HG03469 (cell line): ENCODE results near the gene CNNM4.
A peak's percentile ranks its signal among the peaks of the same experiment; 100 is the strongest.

Experiments used
- ATAC-seq: cut with Tn5 transposase; IDR thresholded peaks from one replicate; pipeline ENCODE4 v1.9.1; 2021; ENCODE audit warnings: mild to moderate bottlenecking, moderate library complexity, moderate number of reproducible peaks; ENCODE audit not compliant: unreplicated experiment

CNNM4 gene

DNA sequence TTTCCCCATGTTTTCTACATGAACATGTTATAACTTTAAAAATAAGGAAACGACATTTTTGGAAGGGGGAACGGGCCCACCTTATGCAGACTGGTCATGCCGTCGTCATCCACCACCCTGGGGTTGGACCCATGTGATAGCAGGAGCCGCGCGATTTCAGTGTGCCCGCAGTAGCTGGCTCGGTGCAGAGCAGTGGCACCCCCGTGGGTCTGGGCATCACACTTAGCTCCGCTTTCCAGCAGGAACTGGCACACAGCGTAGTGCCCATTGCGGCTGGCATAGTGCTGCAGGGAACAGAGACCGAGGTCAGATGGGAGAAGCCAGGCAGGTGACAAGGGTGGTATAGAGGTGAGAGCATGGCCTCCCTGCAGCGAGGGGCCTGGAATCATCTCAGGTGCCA is 92.6 kb downstream of the CNNM4 start:
- ATAC-seq, result no peak

- no peak for ATAC-seq
These were observed 96.3 kb downstream of the CNNM4 start for GRCh38 chr2:96856776-96857666.

GRCh38 chr2:96857667-96858372 is 97.1 kb downstream of the CNNM4 start, which contains the start of gene ANKRD39:
ANKRD39 (minus strand) TSS chr2:96858016; CDS start chr2:96857987, 29 bp downstream.
- peak; percentile 93 for ATAC-seq

- no peak for ATAC-seq
These were observed 98.5 kb downstream of the CNNM4 start for GRCh38 chr2:96859099-96859649.

DNA sequence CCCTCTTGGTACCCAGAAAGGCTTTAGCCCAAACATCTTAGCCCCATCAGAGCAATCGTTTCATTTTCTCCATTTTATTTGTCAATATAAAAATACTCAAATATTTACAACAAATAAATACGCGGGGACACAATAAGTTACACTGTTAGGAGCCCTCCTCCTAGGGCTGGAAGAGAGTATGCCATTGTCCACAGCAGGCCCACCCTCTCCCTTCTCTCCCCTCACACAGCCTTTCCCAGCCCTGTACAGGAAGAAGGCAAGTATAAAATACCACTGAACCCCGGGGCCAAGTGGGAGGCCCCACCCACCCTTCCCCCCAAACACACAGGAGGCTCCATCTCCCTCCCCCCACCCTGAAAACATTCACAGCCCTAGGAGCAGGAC is 99.0 kb downstream of the CNNM4 start:
- no peak for ATAC-seq

DNA sequence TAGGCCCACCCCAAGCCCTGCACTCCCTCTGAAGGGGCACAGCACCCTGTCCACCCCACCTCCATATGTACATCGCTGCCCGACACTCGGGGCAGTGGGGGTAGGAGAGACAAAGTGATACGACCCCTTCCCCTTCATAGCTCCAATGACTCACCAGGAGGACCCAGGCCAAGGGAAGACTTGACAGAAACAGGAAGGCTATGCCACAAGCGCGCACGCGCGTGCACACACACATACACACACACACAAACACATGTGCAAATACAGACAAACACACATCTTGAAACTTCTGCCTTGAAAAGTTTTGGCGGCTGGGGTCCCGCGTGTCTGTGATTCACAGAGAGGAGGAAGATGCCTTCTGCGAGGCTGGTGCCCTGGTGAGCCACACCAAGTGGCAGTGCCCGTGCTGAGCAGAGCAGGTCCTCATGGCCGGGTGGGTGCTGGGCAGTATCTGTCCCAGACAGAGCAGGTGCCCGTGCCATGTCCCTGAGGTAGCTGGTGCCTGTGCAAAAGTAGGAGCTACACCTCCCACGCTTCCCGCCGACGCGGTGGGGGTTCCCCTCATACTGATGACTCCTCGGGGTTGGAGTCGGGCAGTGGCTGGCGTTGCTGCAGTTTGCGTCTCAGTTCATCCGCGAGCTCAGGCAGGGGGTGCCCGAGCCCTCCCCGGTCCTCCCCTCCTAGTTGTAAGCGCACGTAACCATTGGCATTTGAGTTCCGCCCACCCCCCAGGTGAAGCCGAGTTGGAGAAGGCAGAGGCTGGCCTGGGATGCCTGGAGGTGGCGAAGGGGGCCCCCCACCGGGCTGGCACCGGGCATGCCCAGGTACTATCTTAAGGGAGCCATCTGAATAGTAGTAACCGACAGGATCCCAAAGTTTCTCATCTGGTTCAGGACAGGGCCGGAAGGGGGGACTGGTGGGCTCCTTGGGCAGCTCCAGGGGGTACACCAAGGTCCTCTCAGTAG is 99.6 kb downstream of the CNNM4 start:
- no peak for ATAC-seq

- no peak for ATAC-seq
These were observed 100.4 kb downstream of the CNNM4 start for GRCh38 chr2:96861074-96861473.
